Lower lobe of right lung (tissue), 2 donors: Measurements from ENCODE around the gene CASKIN1. TPM values are rescaled to one million over a fixed set of nuclear protein-coding genes. Genes with fewer than 3 reads are reported as not detected.
"Not testable (repeated sequence)": the region's sequence is repeated elsewhere in the genome, so short reads cannot be mapped to it uniquely, and the experiment has no call there.

Experiments
- ATAC-seq, 2 donors: fragments of 200-7000 bp; cut with Tn5 transposase; one replicate each; pipeline ENCODE4 v1.9.1; 2020 to 2022; ENCODE audit warnings: mild to moderate bottlenecking in 2 of 2, moderate library complexity in 2 of 2
- DNase-seq: peaks from one replicate; pipeline ENCODE4 v3.0.0-alpha.2; 2020
- H3K27ac ChIP-seq: fragments of 200-600 bp; one replicate; pipeline ENCODE4 v1.8.0; 2022
- H3K27me3 ChIP-seq: fragments of 200-600 bp; one replicate; pipeline ENCODE4 v1.8.0; 2022; ENCODE audit warnings: low read depth
- H3K36me3 ChIP-seq: fragments of 200-600 bp; one replicate; pipeline ENCODE4 v1.8.0; 2022; ENCODE audit warnings: mild to moderate bottlenecking
- H3K4me1 ChIP-seq: fragments of 200-600 bp; one replicate; pipeline ENCODE4 v1.8.0; 2022
- H3K4me3 ChIP-seq: fragments of 200-600 bp; one replicate; pipeline ENCODE4 v1.8.0; 2022; ENCODE audit warnings: mild to moderate bottlenecking
- H3K9me3 ChIP-seq: fragments of 200-600 bp; one replicate; pipeline ENCODE4 v1.8.0; 2022
- CTCF ChIP-seq: fragments of 200-600 bp; IDR thresholded peaks from one replicate; pipeline ENCODE4 v1.8.0; 2022; ENCODE audit warnings: antibody characterized with exemption, mild to moderate bottlenecking
- intact Hi-C: fragments of 100-400 bp; cut with DNase I; formaldehyde crosslinking; loops from one replicate; pipeline ENCODE4 v1.11.0; 2022
- total RNA-seq: library from RNA; stranded (reverse); fragmentation: NEBNext Ultra II Directional; extraction: Animal tissue kit (Norgen Biotek cat#: 25700); gene quantifications from one replicate; pipeline ENCODE4 v1.2.1, GENCODE V29; 2021
- donor health status: DM: no; HTN: yes; CAD: no; lungs with severe emphysema.

CASKIN1 gene
- total RNA-seq, 1 donor from 2014 or later: 0.09 TPM

- Histone ChIP-seq H3K4me1 (peaks cover 8% of the 10 kb centered on the region), H3K27ac (no peak overlapping the region), H3K9me3 (no peaks in the 10 kb centered on the region), H3K4me3 (no peak overlapping the region), H3K36me3 (peaks cover 59% of the 10 kb centered on the region), H3K27me3 (peaks cover 4% of the 10 kb centered on the region)
- ATAC-seq (no peak), DNase-seq (no peak)
- intact Hi-C loops: no loop called here
- TF ChIP-seq CTCF: no peak
These were observed 46.2 kb upstream of the CASKIN1 start for GRCh38 chr16:2242598-2242997.

- H3K27ac ChIP-seq, ATAC-seq, H3K9me3 ChIP-seq, intact Hi-C loops, DNase-seq, H3K4me3 ChIP-seq: not testable (repeated sequence)
- H3K36me3 ChIP-seq: peaks cover 49% of the 10 kb centered on the region
- H3K4me1 ChIP-seq: peaks cover 25% of the 10 kb centered on the region
- H3K27me3 ChIP-seq: peaks cover 25% of the 10 kb centered on the region
These were observed 43.9 kb upstream of the CASKIN1 start for GRCh38 chr16:2240331-2240730.

- TF ChIP-seq CTCF: no peak
- ATAC-seq: no peak
- no peak for DNase-seq
- Histone ChIP-seq H3K36me3 (peaks cover 49% of the 10 kb centered on the region), H3K27me3 (peaks cover 30% of the 10 kb centered on the region), H3K4me3 (no peak overlapping the region), H3K9me3 (no peaks in the 10 kb centered on the region), H3K4me1 (peaks cover 25% of the 10 kb centered on the region), H3K27ac (no peak overlapping the region)
- intact Hi-C loops: no loop called here
These were observed 42.7 kb upstream of the CASKIN1 start for GRCh38 chr16:2238838-2239675.

GRCh38 chr16:2238150-2238837, 41.9 kb upstream of the CASKIN1 start:
- ATAC-seq (peak in 1 of 2 donors; percentile 20), DNase-seq (no peak)
- Histone ChIP-seq H3K9me3 (no peaks in the 10 kb centered on the region), H3K4me3 (no peak overlapping the region), H3K36me3 (peaks cover 49% of the 10 kb centered on the region), H3K4me1 (peaks cover 25% of the 10 kb centered on the region), H3K27ac (no peak overlapping the region), H3K27me3 (peaks cover 30% of the 10 kb centered on the region)
- no peak for TF ChIP-seq CTCF
- intact Hi-C loops: no loop called here

GRCh38 chr16:2237493-2238149, 41.2 kb upstream of the CASKIN1 start:
- Histone ChIP-seq H3K36me3 (peaks cover 49% of the 10 kb centered on the region), H3K27ac (no peak overlapping the region), H3K27me3 (peaks cover 30% of the 10 kb centered on the region), H3K4me3 (no peak overlapping the region), H3K4me1 (peaks cover 25% of the 10 kb centered on the region), H3K9me3 (no peaks in the 10 kb centered on the region)
- intact Hi-C loops: no loop called here
- no peak for TF ChIP-seq CTCF
- peak; percentile 16 to 28 for ATAC-seq
- no peak for DNase-seq
